ENCODE results near the gene RIF1. TPM values are rescaled to one million over a fixed set of nuclear protein-coding genes. Genes with fewer than 3 reads are reported as not detected.

RIF1 gene, protein sequence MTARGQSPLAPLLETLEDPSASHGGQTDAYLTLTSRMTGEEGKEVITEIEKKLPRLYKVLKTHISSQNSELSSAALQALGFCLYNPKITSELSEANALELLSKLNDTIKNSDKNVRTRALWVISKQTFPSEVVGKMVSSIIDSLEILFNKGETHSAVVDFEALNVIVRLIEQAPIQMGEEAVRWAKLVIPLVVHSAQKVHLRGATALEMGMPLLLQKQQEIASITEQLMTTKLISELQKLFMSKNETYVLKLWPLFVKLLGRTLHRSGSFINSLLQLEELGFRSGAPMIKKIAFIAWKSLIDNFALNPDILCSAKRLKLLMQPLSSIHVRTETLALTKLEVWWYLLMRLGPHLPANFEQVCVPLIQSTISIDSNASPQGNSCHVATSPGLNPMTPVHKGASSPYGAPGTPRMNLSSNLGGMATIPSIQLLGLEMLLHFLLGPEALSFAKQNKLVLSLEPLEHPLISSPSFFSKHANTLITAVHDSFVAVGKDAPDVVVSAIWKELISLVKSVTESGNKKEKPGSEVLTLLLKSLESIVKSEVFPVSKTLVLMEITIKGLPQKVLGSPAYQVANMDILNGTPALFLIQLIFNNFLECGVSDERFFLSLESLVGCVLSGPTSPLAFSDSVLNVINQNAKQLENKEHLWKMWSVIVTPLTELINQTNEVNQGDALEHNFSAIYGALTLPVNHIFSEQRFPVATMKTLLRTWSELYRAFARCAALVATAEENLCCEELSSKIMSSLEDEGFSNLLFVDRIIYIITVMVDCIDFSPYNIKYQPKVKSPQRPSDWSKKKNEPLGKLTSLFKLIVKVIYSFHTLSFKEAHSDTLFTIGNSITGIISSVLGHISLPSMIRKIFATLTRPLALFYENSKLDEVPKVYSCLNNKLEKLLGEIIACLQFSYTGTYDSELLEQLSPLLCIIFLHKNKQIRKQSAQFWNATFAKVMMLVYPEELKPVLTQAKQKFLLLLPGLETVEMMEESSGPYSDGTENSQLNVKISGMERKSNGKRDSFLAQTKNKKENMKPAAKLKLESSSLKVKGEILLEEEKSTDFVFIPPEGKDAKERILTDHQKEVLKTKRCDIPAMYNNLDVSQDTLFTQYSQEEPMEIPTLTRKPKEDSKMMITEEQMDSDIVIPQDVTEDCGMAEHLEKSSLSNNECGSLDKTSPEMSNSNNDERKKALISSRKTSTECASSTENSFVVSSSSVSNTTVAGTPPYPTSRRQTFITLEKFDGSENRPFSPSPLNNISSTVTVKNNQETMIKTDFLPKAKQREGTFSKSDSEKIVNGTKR (N-terminal part only)
- total RNA-seq, result 10 to 100 TPM; 27.3 to 78.3 TPM
- 1 to 10 TPM; 4.3 to 5.3 TPM for polyA plus RNA-seq
- long read RNA-seq, donor 1, partial matches to known transcripts, result 7 of 7 reads
- long read RNA-seq, donor 1, other reads (novel, unspliced or antisense), result 0 of 7 reads
- long read RNA-seq, donor 2, result 0 reads
- long read RNA-seq, donor 3, result 0 reads
- long read RNA-seq, donor 4, result 0 reads
- long read RNA-seq, donor 5, partial matches to known transcripts, result 10 of 10 reads
- long read RNA-seq, donor 5, other reads (novel, unspliced or antisense), result 0 of 10 reads

DNA sequence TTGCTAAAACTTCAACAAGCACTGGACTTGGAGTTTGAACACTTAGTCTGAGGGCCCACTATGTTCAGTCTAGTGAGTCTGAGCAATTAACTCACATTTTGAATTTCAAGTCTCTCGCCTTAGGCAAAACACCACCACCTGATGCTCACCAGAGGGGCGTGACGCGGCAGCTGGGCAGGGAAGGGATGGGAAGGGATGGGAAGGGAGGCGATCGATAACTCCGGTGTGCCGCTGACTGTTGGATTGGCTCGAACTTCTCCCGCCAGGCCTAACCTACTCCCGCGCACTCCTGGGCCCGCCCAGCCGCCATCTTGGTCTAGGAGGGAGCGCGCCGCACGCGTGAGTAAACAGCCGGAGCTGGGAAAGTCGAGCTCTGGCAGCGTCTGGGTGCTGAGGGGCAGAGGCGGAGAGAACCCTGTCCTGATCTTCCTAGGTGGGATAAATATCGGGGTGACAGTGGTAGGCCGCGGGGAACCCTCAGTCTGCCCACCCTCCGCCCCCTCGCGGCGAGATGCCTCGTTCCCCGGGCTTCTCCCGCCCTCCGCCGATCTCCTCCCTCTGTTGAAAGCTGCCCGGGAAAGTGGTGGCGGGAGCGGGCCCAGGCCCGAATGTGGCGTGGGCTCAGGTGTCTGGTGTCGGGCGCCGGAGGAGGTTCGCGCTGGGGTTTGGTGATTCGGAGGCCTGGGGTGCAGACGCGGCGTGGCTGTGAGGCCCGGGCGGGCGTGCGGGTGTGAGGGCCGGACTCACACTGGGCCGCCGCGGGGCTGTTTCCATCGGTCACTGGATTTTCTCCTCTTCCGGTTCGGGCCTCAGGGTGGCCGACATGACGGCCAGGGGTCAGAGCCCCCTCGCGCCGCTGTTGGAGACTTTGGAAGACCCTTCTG lies at the start of gene RIF1:
Gene RIF1, plus strand, starts transcription at position 302 of the 884 bp plus-strand sequence. Its CDS starts 522 bp downstream, at position 824.
- 1% methylated on average over 63 to 65 of the region's 65 CpGs for WGBS, 2 donors
- H3K4me1 ChIP-seq (ENCODE audit: control insufficient read depth in 5 of 5, insufficient read depth in 5 of 5, low read length in 5 of 5), result peaks cover 0 to 12% (median 0%) of the 10 kb centered on the region in 5 donors
- H3K4me3 ChIP-seq, result peak within 1 kb of the TSS; percentile 99
- H3K9me3 ChIP-seq (ENCODE audit: control insufficient read depth in 4 of 4, insufficient read depth in 3 of 4, low read length in 3 of 4), result no peaks in the 10 kb centered on the region
- DNase-seq (peak; percentile 92 to 95 (median 93)), ATAC-seq (ENCODE audit: insufficient read depth, low FRiP score) (peak; percentile 98)
- H3K9ac ChIP-seq (ENCODE audit: insufficient read depth in 1 of 2, low read length in 2 of 2), result peak within 1 kb of the TSS; percentile 75 to 76
- TF ChIP-seq, protein P1, sequence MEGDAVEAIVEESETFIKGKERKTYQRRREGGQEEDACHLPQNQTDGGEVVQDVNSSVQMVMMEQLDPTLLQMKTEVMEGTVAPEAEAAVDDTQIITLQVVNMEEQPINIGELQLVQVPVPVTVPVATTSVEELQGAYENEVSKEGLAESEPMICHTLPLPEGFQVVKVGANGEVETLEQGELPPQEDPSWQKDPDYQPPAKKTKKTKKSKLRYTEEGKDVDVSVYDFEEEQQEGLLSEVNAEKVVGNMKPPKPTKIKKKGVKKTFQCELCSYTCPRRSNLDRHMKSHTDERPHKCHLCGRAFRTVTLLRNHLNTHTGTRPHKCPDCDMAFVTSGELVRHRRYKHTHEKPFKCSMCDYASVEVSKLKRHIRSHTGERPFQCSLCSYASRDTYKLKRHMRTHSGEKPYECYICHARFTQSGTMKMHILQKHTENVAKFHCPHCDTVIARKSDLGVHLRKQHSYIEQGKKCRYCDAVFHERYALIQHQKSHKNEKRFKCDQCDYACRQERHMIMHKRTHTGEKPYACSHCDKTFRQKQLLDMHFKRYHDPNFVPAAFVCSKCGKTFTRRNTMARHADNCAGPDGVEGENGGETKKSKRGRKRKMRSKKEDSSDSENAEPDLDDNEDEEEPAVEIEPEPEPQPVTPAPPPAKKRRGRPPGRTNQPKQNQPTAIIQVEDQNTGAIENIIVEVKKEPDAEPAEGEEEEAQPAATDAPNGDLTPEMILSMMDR (IDR thresholded peaks at IDR 0.05; ENCODE audit: control extremely low read depth, extremely low read depth), result no peak
- peak within 1 kb of the TSS; percentile 90 to 94 for H3K27ac ChIP-seq (ENCODE audit: low read depth in 1 of 2, low read length in 1 of 2)
- peaks cover 2 to 11% (median 7%) of the 10 kb centered on the region in 4 donors for H3K36me3 ChIP-seq (ENCODE audit: control insufficient read depth in 4 of 4, insufficient read depth in 4 of 4, low read length in 4 of 4)
- H3K27me3 ChIP-seq (ENCODE audit: control insufficient read depth in 3 of 3, insufficient read depth in 3 of 3, low read length in 2 of 3), result no peaks in the 10 kb centered on the region

DNA sequence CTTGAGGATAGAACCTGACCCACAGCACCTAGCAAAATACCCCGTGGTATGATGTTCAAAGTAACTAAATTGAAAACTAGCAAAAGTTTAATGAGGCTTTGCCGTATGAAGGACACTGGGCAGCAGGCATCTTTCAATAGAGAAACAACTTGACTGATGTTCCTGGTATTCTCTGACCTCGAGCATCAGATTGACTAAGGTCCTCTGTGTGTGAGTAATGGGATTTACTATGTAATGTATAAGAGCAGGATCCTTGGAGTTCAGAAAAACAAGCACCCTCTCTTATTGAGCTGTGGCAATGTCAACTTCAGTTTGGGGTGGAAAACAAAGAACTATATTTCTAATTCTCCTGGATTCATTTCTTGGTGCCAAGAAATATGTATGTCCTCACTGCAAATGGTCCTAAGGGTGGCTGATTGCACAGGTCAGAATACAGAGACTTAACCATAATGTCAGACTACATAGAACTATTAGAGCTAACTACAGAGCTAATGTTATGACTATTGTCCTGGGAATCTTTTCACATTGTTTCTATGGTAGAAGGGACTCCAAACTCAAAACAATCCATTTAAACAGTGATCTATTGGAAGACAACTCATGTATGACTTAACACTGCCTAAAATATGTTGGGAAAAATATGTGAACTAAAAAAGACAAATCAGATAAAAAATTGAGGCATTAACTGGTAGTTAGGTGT lies 47.9 kb upstream of the RIF1 start:
- WGBS, 2 donors, result 72 to 93% methylated on average over 3 of the region's 3 CpGs
- Histone ChIP-seq H3K9ac (ENCODE audit: insufficient read depth in 1 of 2, low read length in 2 of 2) (no peak overlapping the region), H3K9me3 (ENCODE audit: control insufficient read depth in 4 of 4, insufficient read depth in 3 of 4, low read length in 3 of 4) (no peaks in the 10 kb centered on the region), H3K4me3 (no peak overlapping the region), H3K36me3 (ENCODE audit: control insufficient read depth in 4 of 4, insufficient read depth in 4 of 4, low read length in 4 of 4) (no peaks in the 10 kb centered on the region), H3K27ac (ENCODE audit: low read depth in 1 of 2, low read length in 1 of 2) (no peak overlapping the region), H3K4me1 (ENCODE audit: control insufficient read depth in 5 of 5, insufficient read depth in 5 of 5, low read length in 5 of 5) (peaks cover 0 to 8% (median 0%) of the 10 kb centered on the region in 5 donors), H3K27me3 (ENCODE audit: control insufficient read depth in 3 of 3, insufficient read depth in 3 of 3, low read length in 2 of 3) (no peaks in the 10 kb centered on the region)
- DNase-seq, result no peak
- ATAC-seq (ENCODE audit: insufficient read depth, low FRiP score), result no peak
- TF ChIP-seq, protein P1 (IDR thresholded peaks at IDR 0.05; ENCODE audit: control extremely low read depth, extremely low read depth), result no peak

Data from lung (tissue), 16 donors.